Activated CD4-positive, alpha-beta T cell treated with anti-CD3 and anti-CD28 coated beads for 24 hours (primary cell): Measurements from ENCODE around the gene FH.

Experiments used
- DNase-seq, 2 donors: peaks; one replicate each; pipeline ENCODE4 v3.0.0-alpha.2; 2020; ENCODE audit warnings: low read depth in 2 of 2

FH gene

DNA sequence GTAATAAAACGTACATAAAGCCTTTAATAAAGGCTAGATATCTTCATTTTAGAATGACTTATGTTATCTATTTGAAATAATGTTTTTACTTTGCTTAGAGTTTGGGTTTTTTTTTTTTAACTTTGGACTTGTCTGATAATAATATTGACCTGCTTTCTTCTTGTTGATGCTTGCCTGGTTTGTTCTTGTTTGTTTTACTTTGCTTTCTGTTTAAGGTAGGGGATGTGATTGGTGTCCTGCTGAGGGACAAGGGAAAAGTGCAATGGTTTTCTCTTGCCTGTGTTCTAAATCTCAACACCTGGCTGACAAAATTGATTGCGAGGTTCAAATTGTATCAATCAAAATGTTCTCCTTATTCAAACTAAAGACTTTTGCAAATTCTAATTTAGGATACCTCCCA, 2.2 kb upstream of the FH start:
- DNase-seq = no peak

DNA sequence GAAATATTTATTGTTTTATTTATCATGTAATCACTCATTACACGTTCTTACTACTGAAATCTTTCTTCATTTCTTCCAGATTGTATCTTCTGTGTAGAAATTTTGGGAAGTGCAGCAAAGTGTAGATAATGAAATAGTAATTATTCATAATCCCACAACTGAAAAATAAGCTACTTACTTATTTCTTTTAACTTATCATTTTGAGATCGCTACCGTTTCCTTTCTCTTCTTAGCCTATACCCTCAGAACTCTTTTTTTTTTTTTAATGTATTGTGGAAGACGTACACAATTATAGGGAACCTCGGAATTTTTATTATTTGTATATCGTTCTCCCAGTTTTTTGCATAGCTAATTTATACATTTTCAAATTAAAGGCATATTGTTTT, 518 bp upstream of the FH start:
- no peak for DNase-seq

DNA sequence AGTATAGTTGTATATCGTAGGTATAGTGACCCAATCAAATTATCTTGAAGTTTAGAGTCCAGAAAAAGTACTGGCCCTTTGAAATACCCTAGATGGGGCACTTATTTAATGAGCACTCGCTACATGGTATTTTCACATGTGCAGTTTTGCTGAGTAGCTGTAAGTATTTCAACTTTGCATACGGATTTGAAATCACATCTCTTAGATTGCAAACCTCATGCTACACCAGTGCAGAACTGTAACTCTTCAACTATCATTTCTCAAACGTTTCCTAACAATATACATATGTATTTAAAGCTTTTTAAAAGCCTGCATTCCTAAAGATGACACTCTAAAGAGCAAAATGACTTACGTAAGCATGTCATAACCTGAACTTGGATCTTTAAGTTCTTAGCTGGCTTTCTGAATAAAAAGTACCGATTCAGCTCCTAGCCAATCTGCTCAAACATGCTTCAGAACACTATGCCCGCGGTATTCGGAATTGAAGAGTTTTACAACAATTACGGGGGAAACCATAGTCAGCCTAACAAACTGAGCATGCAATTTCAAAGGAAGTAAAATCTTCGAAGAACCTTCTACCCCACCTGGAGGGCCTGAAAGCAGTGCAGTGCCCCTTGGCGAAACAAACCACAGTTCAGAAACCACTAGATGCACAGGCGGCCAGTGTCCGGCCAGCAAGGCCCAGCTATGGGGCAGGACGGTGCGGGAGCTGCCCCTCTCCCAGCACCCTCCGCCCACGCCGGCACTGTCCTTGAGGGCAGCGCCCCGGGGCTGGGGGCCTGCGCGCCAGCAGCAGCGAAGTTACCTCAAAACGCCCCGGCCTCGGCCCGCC, 863 bp downstream of the FH start:
- DNase-seq = no peak

DNA sequence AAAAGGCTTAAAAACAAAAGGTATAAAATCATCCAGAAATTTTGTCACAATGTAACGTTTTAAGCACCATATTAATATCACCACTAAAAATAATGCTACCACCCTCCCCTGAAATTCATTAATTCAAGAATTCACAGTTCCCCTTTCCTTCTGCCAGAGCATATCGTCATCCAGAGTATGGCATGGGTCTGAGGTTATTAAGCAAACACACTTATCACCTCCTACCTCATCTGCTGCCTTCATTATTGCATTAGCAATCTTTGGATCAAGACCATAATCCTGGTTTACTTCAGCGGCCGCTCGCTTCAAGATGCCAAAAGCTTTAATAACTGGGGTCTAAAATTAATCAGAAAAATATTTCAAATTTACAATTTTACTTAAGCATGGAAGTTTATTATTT, 6.2 kb downstream of the FH start:
- no peak for DNase-seq

GRCh38 chr1:241507189-241507863, 12.2 kb downstream of the FH start:
- no peak for DNase-seq

DNA sequence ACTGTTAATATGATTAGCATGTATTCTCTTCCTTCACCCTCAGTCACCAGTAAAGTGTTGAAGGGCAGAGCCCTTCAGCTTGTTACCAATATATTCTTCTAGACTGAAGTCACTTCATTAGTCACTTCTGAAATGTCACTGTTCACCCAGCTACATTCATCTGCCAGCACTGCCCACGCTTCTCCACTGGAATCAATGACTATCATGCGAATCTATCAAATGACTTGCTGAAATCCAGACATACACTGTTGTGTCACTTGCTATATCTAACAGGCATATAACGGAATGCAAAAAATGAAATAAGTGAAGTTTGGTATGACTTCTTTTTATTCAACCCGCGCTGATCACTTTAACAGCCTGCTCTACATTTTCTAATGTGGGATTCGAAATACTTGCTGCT, 16.1 kb downstream of the FH start:
- DNase-seq = no peak

GRCh38 chr1:241499910-241500309, 19.6 kb downstream of the FH start:
- DNase-seq = no peak

- DNase-seq = no peak
Measured at GRCh38 chr1:241495741-241496140, 23.8 kb downstream of the FH start.

DNA sequence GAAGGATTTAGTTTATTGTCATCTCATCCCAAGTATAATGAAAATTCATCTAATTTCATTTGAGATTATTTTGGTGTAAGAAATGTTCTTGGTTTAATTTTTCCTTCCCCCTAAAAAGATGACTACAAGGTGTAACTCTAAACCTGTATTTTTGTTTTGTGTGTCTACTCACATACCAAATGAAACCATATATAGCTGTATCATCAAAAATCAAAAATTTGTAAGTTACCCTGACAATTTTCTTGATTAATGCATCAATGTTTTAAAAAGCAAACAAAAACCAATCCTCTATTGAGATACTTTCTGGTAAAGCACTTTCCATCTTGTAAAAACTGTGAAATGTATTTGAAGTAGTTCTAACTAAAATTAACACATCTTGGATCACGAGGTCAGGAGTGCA, 30.8 kb downstream of the FH start:
- DNase-seq = no peak

DNA sequence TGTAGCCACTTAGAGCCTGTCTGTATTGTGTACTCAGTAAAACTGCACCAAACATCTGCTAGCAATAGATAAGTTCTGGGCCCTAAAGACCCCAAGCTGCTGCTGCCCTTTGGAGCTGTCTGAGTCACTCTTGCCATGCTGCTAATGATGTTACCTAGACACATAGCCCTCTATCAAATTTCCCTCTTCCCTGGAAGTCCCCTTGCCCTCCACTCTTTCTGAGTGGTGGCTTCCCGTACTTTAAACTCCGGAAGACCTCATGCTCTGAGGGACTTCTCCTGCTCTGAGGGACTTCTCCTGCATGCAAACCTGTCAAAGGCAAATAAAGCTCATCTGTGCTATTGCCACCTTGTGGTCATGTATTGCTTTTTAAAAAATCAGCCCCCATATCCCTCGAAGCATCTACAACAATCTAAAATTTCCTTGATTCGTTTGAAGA, 34.0 kb downstream of the FH start:
- DNase-seq = no peak

DNA sequence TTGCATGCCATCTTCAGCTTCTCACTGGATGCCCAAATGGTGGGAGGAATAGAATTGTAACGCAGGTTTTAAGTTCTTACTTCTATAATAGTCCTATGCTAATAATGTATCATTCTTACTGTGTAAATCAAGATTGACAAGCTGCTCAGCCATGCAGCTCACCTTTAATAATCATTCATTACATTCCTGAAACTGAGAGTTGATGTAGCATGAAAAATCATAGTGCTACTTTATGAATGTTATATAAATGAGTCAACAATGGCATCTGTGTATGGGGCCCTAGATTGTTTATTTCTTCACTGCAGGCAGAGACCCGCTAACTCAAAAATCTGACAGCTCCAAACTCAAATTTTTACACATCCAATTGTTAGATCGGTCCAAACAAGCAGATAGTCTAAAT, 34.4 kb downstream of the FH start:
- DNase-seq = no peak

DNA sequence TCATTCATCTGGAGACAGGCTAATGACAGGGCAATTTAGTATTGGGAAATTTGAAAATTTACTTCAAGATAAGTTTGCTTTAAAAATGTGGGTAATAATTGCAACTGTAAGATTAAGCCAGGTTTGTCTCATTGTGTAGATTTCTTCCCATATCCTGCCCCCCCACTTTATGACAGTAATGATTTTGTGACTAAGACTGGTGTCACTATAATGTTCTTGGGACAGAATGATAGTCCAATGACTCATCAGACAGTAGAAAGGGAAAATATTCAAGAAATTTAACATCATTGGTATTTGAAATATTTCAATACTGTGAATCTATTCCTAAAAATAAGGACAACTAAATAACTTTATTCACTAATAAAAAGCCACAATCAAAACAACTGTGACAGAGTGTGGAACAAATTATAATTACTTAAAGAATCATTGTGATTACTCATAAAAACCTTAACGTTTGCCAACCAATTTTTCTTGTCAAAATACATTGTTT, 36.7 kb downstream of the FH start:
- DNase-seq = no peak

DNA sequence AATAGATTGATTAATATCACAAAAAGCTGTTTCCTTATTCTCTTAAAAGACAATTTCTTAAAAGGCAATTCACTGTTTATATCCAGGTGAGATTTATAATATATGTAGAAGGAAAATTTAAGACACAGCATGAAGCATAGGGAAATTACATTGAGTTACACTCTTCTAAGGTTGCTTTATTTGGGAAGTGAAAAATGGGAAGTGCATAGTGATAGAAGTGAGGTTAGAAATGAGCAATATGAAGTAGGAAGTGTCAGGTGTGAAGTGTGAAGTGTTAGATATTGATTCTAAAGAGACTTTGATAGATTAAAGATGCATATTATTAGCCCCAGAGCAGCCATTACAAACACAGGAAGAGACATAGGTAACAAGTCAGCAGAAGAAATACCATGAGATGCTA, 40.3 kb downstream of the FH start:
- DNase-seq = no peak

DNA sequence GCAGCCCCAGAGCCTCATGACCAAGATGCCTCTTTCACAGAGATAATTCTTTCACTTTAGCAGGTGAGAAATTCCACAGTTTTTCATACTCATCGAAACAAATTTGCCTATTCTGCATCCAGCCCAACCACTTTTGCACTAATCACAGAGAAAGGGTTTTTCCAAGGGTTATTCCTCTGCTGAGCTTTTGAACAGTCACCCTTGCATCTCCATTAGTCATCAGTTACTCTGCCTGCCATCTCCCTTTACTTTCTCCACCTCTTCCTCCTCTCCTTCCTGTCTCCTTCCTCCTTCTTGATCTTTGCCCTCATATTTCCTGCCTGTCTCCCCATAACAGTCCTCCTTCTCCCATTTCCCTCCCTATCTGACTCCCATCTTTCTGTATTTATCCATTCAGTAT, 43.9 kb downstream of the FH start:
- DNase-seq = no peak

DNA sequence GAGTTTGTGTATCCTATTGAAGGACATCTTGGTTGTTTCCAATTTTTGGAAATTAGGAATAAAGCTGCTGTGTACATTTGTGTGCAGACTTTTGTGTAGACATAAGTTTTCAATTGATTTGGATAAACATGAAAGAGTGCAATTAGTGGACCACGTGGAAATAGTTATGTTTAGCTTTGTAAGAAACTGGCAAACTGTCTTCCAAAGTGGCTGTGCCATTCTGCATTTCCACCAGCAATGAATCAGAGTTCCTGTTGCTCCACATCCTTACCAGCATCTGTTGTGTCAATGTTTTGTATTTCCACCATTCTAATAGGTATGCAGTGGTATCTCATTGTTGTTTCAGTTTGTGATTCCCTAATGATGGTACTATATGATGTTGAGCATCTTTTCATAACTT, 46.5 kb downstream of the FH start:
- no peak for DNase-seq

DNA sequence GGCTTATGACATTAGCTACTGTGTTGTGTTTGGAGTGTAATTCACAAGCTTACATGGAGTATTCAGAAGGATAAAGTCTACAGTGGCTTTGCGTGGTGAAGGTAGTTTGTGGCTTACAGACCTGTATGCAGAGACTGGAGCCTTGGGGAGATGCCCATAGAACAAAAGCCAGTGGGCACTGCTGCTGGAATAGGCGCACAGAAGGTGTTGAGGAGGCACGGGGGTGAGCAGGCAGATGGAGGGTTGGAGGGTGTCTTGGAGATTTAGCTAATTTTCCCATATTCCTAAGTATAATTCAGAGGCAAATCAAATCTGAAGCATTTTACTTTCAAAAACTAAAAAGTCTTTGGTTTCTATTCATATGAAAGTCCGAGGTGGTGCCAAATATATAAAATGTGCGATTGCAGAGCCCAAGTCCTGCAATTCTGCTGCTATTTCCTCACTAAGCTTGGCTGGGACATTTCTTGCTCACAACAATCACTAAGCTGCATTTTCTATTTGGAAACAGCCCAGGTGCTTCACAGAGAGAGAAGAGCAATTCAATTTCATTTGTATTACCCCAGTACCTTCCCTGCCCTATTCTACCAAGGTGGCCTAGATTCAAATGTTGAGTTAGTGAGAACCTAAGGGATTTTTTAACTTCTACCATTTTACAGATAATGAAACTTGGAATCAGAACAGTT, 48.5 kb downstream of the FH start:
- no peak for DNase-seq

DNA sequence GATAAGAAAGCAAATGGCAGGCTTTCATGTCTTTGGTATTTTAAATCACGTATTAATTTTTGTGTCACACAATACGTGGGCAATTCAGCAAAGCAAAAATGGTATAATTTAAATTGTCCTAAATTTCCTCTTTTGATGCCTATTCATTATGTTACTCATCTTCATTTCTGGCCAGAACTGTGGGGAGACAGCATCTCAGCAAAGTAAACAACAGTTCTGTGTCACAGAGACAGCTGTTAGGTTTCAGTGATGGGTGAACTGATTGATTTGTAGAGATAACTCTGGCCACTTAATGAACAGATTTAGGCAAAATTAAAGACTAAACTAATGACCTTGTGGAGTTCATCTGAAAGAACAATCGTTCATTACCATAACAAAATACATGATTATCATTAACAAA, 49.2 kb downstream of the FH start:
- DNase-seq = no peak

DNA sequence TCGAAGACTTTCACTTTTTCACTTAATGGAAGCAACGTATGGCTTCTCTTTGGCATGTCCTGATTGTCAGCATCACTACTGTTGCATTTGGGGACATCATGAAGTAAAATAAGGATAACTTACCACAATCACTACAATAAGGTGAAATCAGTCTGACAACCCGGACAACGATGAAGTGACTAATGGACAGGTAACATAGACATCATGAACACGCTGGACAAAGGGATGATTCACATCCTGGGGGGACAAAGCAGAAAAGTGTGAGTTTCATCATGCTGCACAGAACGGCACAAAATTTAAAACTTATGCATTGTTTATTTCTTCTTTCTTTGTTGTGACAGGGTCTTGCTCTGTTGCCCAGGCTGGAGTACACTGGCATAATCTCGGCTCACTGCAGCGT, 53.9 kb downstream of the FH start:
- no peak for DNase-seq

GRCh38 chr1:241464985-241465384, 54.6 kb downstream of the FH start:
- no peak for DNase-seq

- no peak for DNase-seq
Measured at GRCh38 chr1:241462391-241462790, 57.2 kb downstream of the FH start.

DNA sequence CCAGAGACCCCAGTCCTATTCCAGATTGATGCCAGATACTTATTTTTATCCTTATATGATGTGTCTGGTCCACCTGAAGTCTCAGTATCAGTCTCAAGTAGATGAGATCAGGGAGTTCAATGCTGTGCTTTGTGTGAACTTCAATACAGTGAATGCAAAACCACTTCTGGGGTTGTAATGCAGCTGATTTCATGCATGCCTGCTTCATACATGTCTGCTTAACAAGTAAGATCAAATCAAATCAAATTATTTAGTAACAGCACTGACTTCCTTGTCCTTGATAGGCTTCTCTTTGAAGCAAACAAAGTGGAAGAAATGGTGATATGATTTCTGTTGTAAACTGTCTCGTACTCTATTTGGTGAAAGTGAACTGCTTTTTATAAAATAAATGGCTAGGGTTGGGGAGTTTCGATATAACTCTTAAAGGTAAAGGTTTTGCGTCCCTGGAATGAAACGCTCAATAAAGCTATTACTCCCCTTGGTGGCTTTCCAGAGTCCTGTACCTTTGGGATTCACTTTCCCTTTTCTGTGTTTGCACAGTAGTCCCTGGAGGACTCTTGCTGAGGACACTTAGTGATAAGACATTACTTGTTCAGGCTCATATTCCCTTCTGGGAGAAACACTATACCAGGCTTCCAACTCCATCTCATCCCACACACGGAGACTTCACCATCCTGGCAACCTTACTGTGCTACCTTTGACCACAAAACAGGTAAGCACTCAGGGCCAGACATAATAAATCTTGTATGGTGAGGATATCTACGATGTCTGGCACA, 59.3 kb downstream of the FH start:
- no peak for DNase-seq

- no peak for DNase-seq
Measured at GRCh38 chr1:241459186-241459802, 60.3 kb downstream of the FH start.
